Glutamatergic neuron (in vitro differentiated cells): ENCODE results near the gene NUDT4. TPM values are rescaled to one million over a fixed set of nuclear protein-coding genes. Genes with fewer than 3 reads are reported as not detected.
"Not testable (repeated sequence)": the region's sequence is repeated elsewhere in the genome, so short reads cannot be mapped to it uniquely, and the experiment has no call there.

Experiments
- DNase-seq: peaks from one replicate; pipeline ENCODE4 v3.0.0; 2022
- H3K27ac Mint-ChIP-seq: one replicate; pipeline ENCODE4 v1.8.0; 2020; ENCODE audit warnings: mild to moderate bottlenecking, mixed read lengths, inconsistent platforms; ENCODE audit not compliant: unreplicated experiment
- H3K27me3 Mint-ChIP-seq: one replicate; pipeline ENCODE4 v1.8.0; 2020; ENCODE audit warnings: mild to moderate bottlenecking, moderate library complexity, mixed read lengths, inconsistent platforms; ENCODE audit not compliant: unreplicated experiment
- H3K36me3 Mint-ChIP-seq: one replicate; pipeline ENCODE4 v1.8.0; 2020; ENCODE audit warnings: mild to moderate bottlenecking, mixed read lengths, inconsistent platforms; ENCODE audit not compliant: unreplicated experiment
- H3K4me1 Mint-ChIP-seq: one replicate; pipeline ENCODE4 v1.8.0; 2020; ENCODE audit warnings: mild to moderate bottlenecking, low read depth, mixed read lengths, inconsistent platforms; ENCODE audit not compliant: unreplicated experiment
- H3K4me3 Mint-ChIP-seq: one replicate; pipeline ENCODE4 v1.8.0; 2020; ENCODE audit warnings: mild to moderate bottlenecking, mixed read lengths, inconsistent platforms; ENCODE audit not compliant: unreplicated experiment
- H3K9me3 Mint-ChIP-seq: one replicate; pipeline ENCODE4 v1.8.0; 2020; ENCODE audit warnings: mild to moderate bottlenecking, moderate library complexity, mixed read lengths, inconsistent platforms; ENCODE audit not compliant: unreplicated experiment
- CTCF ChIP-seq: fragments of 200-600 bp; sonication (generic); IDR thresholded peaks from one replicate; pipeline ENCODE4 v1.5.0; 2021; ENCODE audit not compliant: partially characterized antibody, unreplicated experiment
- total RNA-seq: library from RNA; stranded (reverse); fragmentation: NEBNext Ultra II Directional; extraction: Animal tissue kit (Norgen Biotek cat#: 25700); gene quantifications from one replicate; pipeline ENCODE4 v1.2.1, GENCODE V29; 2021; ENCODE audit not compliant: unreplicated experiment

The NUDT4 gene
- total RNA-seq, 1 donor from 2014 or later, result 29.5 TPM

GRCh38 chr12:93426412-93426805 is 48.7 kb downstream of the NUDT4 start:
- Mint-ChIP-seq H3K36me3 (no peaks in the 10 kb centered on the region), H3K4me3 (no peak overlapping the region), H3K9me3 (no peaks in the 10 kb centered on the region), H3K27ac (no peak overlapping the region), H3K27me3 (peaks cover 2% of the 10 kb centered on the region), H3K4me1 (peaks cover 34% of the 10 kb centered on the region)
- no peak for DNase-seq
- no peak for TF ChIP-seq CTCF

- peaks cover 24% of the 10 kb centered on the region for H3K4me1 Mint-ChIP-seq
- no peak for TF ChIP-seq CTCF
- H3K9me3 Mint-ChIP-seq, result no peaks in the 10 kb centered on the region
- H3K36me3 Mint-ChIP-seq, result no peaks in the 10 kb centered on the region
- no peak overlapping the region for H3K27ac Mint-ChIP-seq
- H3K27me3 Mint-ChIP-seq, result peaks cover 2% of the 10 kb centered on the region
- DNase-seq, result no peak
- no peak overlapping the region for H3K4me3 Mint-ChIP-seq
These were observed 50.2 kb downstream of the NUDT4 start for GRCh38 chr12:93427779-93428564.

- Mint-ChIP-seq H3K4me3 (no peak overlapping the region), H3K9me3 (no peaks in the 10 kb centered on the region), H3K27me3 (peaks cover 2% of the 10 kb centered on the region), H3K36me3 (no peaks in the 10 kb centered on the region), H3K4me1 (peaks cover 14% of the 10 kb centered on the region), H3K27ac (no peak overlapping the region)
- no peak for TF ChIP-seq CTCF
- no peak for DNase-seq
These were observed 51.7 kb downstream of the NUDT4 start for GRCh38 chr12:93429448-93429847.

- Mint-ChIP-seq H3K9me3 (no peaks in the 10 kb centered on the region), H3K27me3 (peaks cover 2% of the 10 kb centered on the region), H3K36me3 (no peaks in the 10 kb centered on the region), H3K4me3 (no peak overlapping the region), H3K27ac (no peak overlapping the region), H3K4me1 (peaks cover 10% of the 10 kb centered on the region)
- no peak for DNase-seq
- TF ChIP-seq CTCF, result no peak
These were observed 52.1 kb downstream of the NUDT4 start for GRCh38 chr12:93429852-93430251.

GRCh38 chr12:93430280-93430679 is 52.6 kb downstream of the NUDT4 start:
- H3K4me3 Mint-ChIP-seq, result no peak overlapping the region

DNA sequence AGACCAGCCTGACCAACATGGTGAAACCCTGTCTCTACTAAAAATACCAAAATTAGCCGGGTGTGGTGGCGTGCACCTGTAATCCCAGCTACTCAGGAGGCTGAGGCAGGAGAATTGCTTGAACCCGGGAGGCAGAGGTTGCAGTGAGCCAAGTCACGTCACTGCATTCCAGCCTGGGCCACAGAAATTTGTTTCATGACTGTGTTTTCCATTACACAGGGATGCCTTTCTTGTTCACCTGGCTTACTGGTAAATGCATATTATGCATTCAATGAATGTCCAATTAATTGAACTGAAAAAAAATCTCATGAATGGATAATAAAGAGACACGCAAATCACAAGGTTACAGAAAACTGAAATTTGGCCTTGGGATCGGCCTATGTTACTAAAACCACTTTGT is 54.3 kb downstream of the NUDT4 start:
- DNase-seq, H3K27ac Mint-ChIP-seq, H3K9me3 Mint-ChIP-seq, H3K4me1 Mint-ChIP-seq, H3K36me3 Mint-ChIP-seq, H3K27me3 Mint-ChIP-seq, H3K4me3 Mint-ChIP-seq: not testable (repeated sequence)

More at GRCh38 chr12:93430280-93430679, 52.6 kb downstream of the NUDT4 start:
- H3K4me1 Mint-ChIP-seq, result peaks cover 9% of the 10 kb centered on the region
- no peaks in the 10 kb centered on the region for H3K9me3 Mint-ChIP-seq
- H3K27me3 Mint-ChIP-seq, result peaks cover 2% of the 10 kb centered on the region
- H3K36me3 Mint-ChIP-seq, result no peaks in the 10 kb centered on the region
- no peak for TF ChIP-seq CTCF
- H3K27ac Mint-ChIP-seq, result no peak overlapping the region
- DNase-seq, result no peak
